HepG2 (cell line): ENCODE results near the gene SLC2A11. TPM values are rescaled to one million over a fixed set of nuclear protein-coding genes. Genes with fewer than 3 reads are reported as not detected.
A peak's percentile ranks its signal among the peaks of the same experiment; 100 is the strongest.

Experiments
- ATF1 ChIP-seq: IDR thresholded peaks from 2 replicates; pipeline ENCODE4 v1.6.1; 2016; ENCODE audit warnings: mild to moderate bottlenecking, control low read depth
- CAMTA2 ChIP-seq: sonication (generic); formaldehyde crosslinking; IDR thresholded peaks from 2 replicates; pipeline ENCODE4 v1.4.0; 2020; ENCODE audit warnings: mild to moderate bottlenecking, missing genetic modification reagents, borderline replicate concordance
- DMTF1 ChIP-seq: sonication (generic); formaldehyde crosslinking; IDR thresholded peaks from 2 replicates; pipeline ENCODE4 v1.4.0; 2020; ENCODE audit warnings: mild to moderate bottlenecking, missing genetic modification reagents
- EHMT2 ChIP-seq: fragments of 200-600 bp; sonication (generic); IDR thresholded peaks from 2 replicates; pipeline ENCODE4 v1.7.0; 2017; ENCODE audit warnings: antibody characterized with exemption, low read depth, low read length, borderline replicate concordance
- ETV6 ChIP-seq: sonication (generic); formaldehyde crosslinking; conservative IDR thresholded peaks from 2 replicates; pipeline ENCODE4 v1.4.0; 2020; ENCODE audit warnings: missing genetic modification reagents
- GZF1 ChIP-seq: sonication (generic); formaldehyde crosslinking; IDR thresholded peaks from 2 replicates; pipeline ENCODE4 v1.5.1; 2020; ENCODE audit warnings: mild to moderate bottlenecking, missing genetic modification reagents
- HNRNPL ChIP-seq: fragments of 200-400 bp; formaldehyde crosslinking; IDR thresholded peaks from 2 replicates; pipeline ENCODE4 v1.6.1; 2017; ENCODE audit warnings: mild to moderate bottlenecking, low read depth, low read length
- HOXA9 ChIP-seq: sonication (generic); formaldehyde crosslinking; IDR thresholded peaks from 2 replicates; pipeline ENCODE4 v1.8.1; 2022; ENCODE audit warnings: missing genetic modification reagents, mild to moderate bottlenecking, moderate library complexity, borderline replicate concordance
- JUNB ChIP-seq: sonication (generic); formaldehyde crosslinking; IDR thresholded peaks from 2 replicates; pipeline ENCODE4 v1.8.0; 2022; ENCODE audit warnings: missing genetic modification reagents, mild to moderate bottlenecking, borderline replicate concordance
- MIER3 ChIP-seq: IDR thresholded peaks from 2 replicates; pipeline ENCODE4 v1.6.1; 2016; ENCODE audit warnings: missing compliant biosample characterization, borderline replicate concordance
- NFE2 ChIP-seq: sonication (generic); formaldehyde crosslinking; IDR thresholded peaks from 2 replicates; pipeline ENCODE4 v1.4.0; 2020; ENCODE audit warnings: missing genetic modification reagents
- NFRKB ChIP-seq: fragments of 450-650 bp; IDR thresholded peaks from 2 replicates; pipeline ENCODE4 v1.6.1; 2017
- NONO ChIP-seq, 2 experiments: fragments of 450-650 bp in 1 of 2; sonication (generic) in 1 of 2; formaldehyde crosslinking in 1 of 2; IDR thresholded peaks in 1 of 2; conservative IDR thresholded peaks in 1 of 2; 2 replicates each; pipeline versions ENCODE4 v1.6.1 to v1.8.0; 2017 to 2022; ENCODE audit warnings: mild to moderate bottlenecking in 1 of 2, missing genetic modification reagents in 1 of 2, moderate library complexity in 1 of 2
- NR2F2 ChIP-seq: IDR thresholded peaks from 2 replicates; pipeline ENCODE4 v1.6.1; 2012; ENCODE audit warnings: low read depth, inconsistent platforms, borderline replicate concordance
- RARA ChIP-seq: IDR thresholded peaks from 2 replicates; pipeline ENCODE4 v1.6.1; 2016; ENCODE audit warnings: missing genetic modification reagents, missing compliant biosample characterization
- RFXANK ChIP-seq: IDR thresholded peaks from 2 replicates; pipeline ENCODE4 v1.6.1; 2016
- RXRB ChIP-seq: IDR thresholded peaks from 2 replicates; pipeline ENCODE4 v1.6.1; 2016; ENCODE audit warnings: borderline replicate concordance, missing genetic modification reagents, missing compliant biosample characterization
- SMAD9 ChIP-seq: sonication (generic); formaldehyde crosslinking; IDR thresholded peaks from 2 replicates; pipeline ENCODE4 v1.5.1; 2020; ENCODE audit warnings: mild to moderate bottlenecking, missing genetic modification reagents
- TARDBP ChIP-seq: sonication (generic); formaldehyde crosslinking; IDR thresholded peaks from 2 replicates; pipeline ENCODE4 v1.8.0; 2022; ENCODE audit warnings: mild to moderate bottlenecking, missing genetic modification reagents
- TBX2 ChIP-seq: sonication (generic); formaldehyde crosslinking; IDR thresholded peaks from 2 replicates; pipeline ENCODE4 v1.5.0; 2020; ENCODE audit warnings: missing genetic modification reagents, mild to moderate bottlenecking, borderline replicate concordance
- THAP8 ChIP-seq: sonication (generic); formaldehyde crosslinking; IDR thresholded peaks from 2 replicates; pipeline ENCODE4 v1.5.1; 2020; ENCODE audit warnings: missing genetic modification reagents, mild to moderate bottlenecking, borderline replicate concordance
- TOPORS ChIP-seq: sonication (generic); formaldehyde crosslinking; IDR thresholded peaks from 2 replicates; pipeline ENCODE4 v1.8.0; 2023; ENCODE audit warnings: mild to moderate bottlenecking, missing genetic modification reagents
- ZBTB8A ChIP-seq: sonication (generic); formaldehyde crosslinking; IDR thresholded peaks from 2 replicates; pipeline ENCODE4 v1.4.0; 2020; ENCODE audit warnings: mild to moderate bottlenecking, low read depth, missing genetic modification reagents, borderline replicate concordance
- ZFYVE20 ChIP-seq: sonication (generic); formaldehyde crosslinking; IDR thresholded peaks from 2 replicates; pipeline ENCODE4 v1.8.0; 2023; ENCODE audit warnings: low read depth, mild to moderate bottlenecking, moderate library complexity, missing genetic modification reagents, borderline replicate concordance
- ZNF121 ChIP-seq: sonication (generic); formaldehyde crosslinking; IDR thresholded peaks from 2 replicates; pipeline ENCODE4 v1.5.0; 2020; ENCODE audit warnings: mild to moderate bottlenecking, missing genetic modification reagents
- ZNF180 ChIP-seq: sonication (generic); formaldehyde crosslinking; IDR thresholded peaks from 2 replicates; pipeline ENCODE4 v1.4.0; 2020; ENCODE audit warnings: low read depth, missing genetic modification reagents, borderline replicate concordance
- ZNF546 ChIP-seq: sonication (generic); formaldehyde crosslinking; conservative IDR thresholded peaks from 2 replicates; pipeline ENCODE4 v1.8.1; 2023; ENCODE audit warnings: mild to moderate bottlenecking, missing genetic modification reagents
- ZNF703 ChIP-seq: sonication (generic); formaldehyde crosslinking; IDR thresholded peaks from 2 replicates; pipeline ENCODE4 v1.5.1; 2020; ENCODE audit warnings: missing genetic modification reagents, mild to moderate bottlenecking, moderate library complexity, borderline replicate concordance
- ZNF883 ChIP-seq: sonication (generic); formaldehyde crosslinking; IDR thresholded peaks from 2 replicates; pipeline ENCODE4 v1.5.1; 2020; ENCODE audit warnings: mild to moderate bottlenecking, missing genetic modification reagents; ENCODE audit errors: not compliant biosample characterization
- polyA plus RNA-seq, 8 experiments: library from polyadenylated mRNA; depleted of rRNA in 3 of 8; stranded (reverse) in 7 of 8; unstranded in 1 of 8; fragments of >200 nt; fragmentation: Illumina TruSeq in 4 of 8; extraction: Trizol in 4 of 8; gene quantifications; 2 replicates each; pipeline versions ENCODE4 v1.2.1 to v1.2.3, GENCODE V29; 2011 to 2016; ENCODE audit warnings: low read depth in 4 of 8, missing spikeins in 1 of 8, mixed read lengths in 1 of 8; ENCODE audit not compliant: insufficient read depth in 1 of 8
- total RNA-seq, 5 experiments: library from RNA; depleted of rRNA; stranded (reverse); fragments of >200 nt; fragmentation: Illumina TruSeq; extraction: Trizol; gene quantifications; 2 replicates each; pipeline ENCODE4 v1.2.3, GENCODE V29; 2016; ENCODE audit warnings: low read depth in 1 of 5

The SLC2A11 gene
- total and polyA plus RNA-seq, 2 of the 13 experiments (the other 11 are each of a cell fraction or from before 2014, with no cell fraction given) = 15.2 to 15.4 TPM

- 0 out of 2 replicates have a peak, but pooled peaks have one; percentile 39 for TF ChIP-seq HNRNPL
- no peak for TF ChIP-seq GZF1
- no peak; the same call in 1 of the 2 replicates for TF ChIP-seq NR2F2
- TF ChIP-seq MIER3 (CRISPR knock-in tag) = no peak
- TF ChIP-seq ZNF703 (CRISPR knock-in tag) = 0 out of 2 replicates have a peak, but pooled peaks have one; percentile 47
- no peak for TF ChIP-seq DMTF1 (CRISPR knock-in tag)
- no peak for TF ChIP-seq NFE2 (CRISPR knock-in tag)
- TF ChIP-seq THAP8 (CRISPR knock-in tag) = no peak
- 0 out of 2 replicates have a peak, but pooled peaks have one; percentile 1 for TF ChIP-seq TOPORS
- TF ChIP-seq CAMTA2 (CRISPR knock-in tag) = no peak
- TF ChIP-seq RXRB (CRISPR knock-in tag) = no peak; the same call in 1 of the 2 replicates
- no peak for TF ChIP-seq RFXANK (CRISPR knock-in tag)
- no peak for TF ChIP-seq ZNF180 (CRISPR knock-in tag)
- no peak for TF ChIP-seq NFRKB
- no peak for TF ChIP-seq SMAD9 (CRISPR knock-in tag)
- TF ChIP-seq ZFYVE20 (CRISPR knock-in tag) = no peak
- no peak for TF ChIP-seq JUNB (CRISPR knock-in tag)
- TF ChIP-seq ETV6 (CRISPR knock-in tag) = no peak
- TF ChIP-seq NONO (IDR thresholded peaks at IDR 0.05) = no peak
- TF ChIP-seq NONO (CRISPR knock-in tag; conservative IDR thresholded peaks at IDR 0.05) = peak; percentile 13; the same call in 1 of the 2 replicates
- TF ChIP-seq RARA = no peak
- TF ChIP-seq ZNF883 (CRISPR knock-in tag) = no peak
- TF ChIP-seq TBX2 (CRISPR knock-in tag) = peak; percentile 59
- no peak for TF ChIP-seq EHMT2
- no peak; the same call in 1 of the 2 replicates for TF ChIP-seq TARDBP (CRISPR knock-in tag)
- no peak; the same call in 1 of the 2 replicates for TF ChIP-seq ZNF546 (CRISPR knock-in tag)
- TF ChIP-seq HOXA9 (CRISPR knock-in tag) = no peak
- TF ChIP-seq ZBTB8A (CRISPR knock-in tag) = no peak
- no peak for TF ChIP-seq ZNF121
- no peak for TF ChIP-seq ATF1
These were observed 712 bp upstream of the SLC2A11 start (continued) for GRCh38 chr22:23856721-23857605.
